Astrocyte (in vitro differentiated cells and primary cell): ENCODE data around the gene KCNK2. TPM values are rescaled to one million over a fixed set of nuclear protein-coding genes. Genes with fewer than 3 reads are reported as not detected.

Experiments used
- DNase-seq: peaks from one replicate; pipeline ENCODE4 v3.0.0-alpha.2; 2010; ENCODE audit warnings: low read depth
- FAIRE-seq: peaks from 2 replicates; lab custom pipeline; 2011; peaks lifted over from hg19 to GRCh38; lab: Jason Lieb, UNC
- H2AFZ ChIP-seq: 2 replicates; pipeline ENCODE4 v1.6.0; 2012; ENCODE audit warnings: low read depth, low read length, inconsistent platforms
- H3K27ac ChIP-seq: 2 replicates; pipeline ENCODE4 v1.5.1; 2011; ENCODE audit warnings: low read depth, low read length, inconsistent platforms
- H3K27me3 ChIP-seq: 2 replicates; pipeline ENCODE4 v1.6.0; 2011; ENCODE audit warnings: low read length, inconsistent platforms; ENCODE audit not compliant: insufficient read depth
- H3K36me3 ChIP-seq: 2 replicates; pipeline ENCODE4 v1.5.1; 2011; ENCODE audit warnings: low read length, inconsistent platforms; ENCODE audit not compliant: insufficient read depth
- H3K4me1 ChIP-seq: 2 replicates; pipeline ENCODE4 v1.5.1; 2011; ENCODE audit warnings: low read length, inconsistent platforms; ENCODE audit not compliant: insufficient read depth
- H3K4me2 ChIP-seq: 2 replicates; pipeline ENCODE4 v1.6.0; 2012; ENCODE audit warnings: low read length, inconsistent platforms
- H3K4me3 ChIP-seq: 2 replicates; pipeline ENCODE4 v1.5.1; 2011; ENCODE audit warnings: low read depth, mild to moderate bottlenecking, low read length, inconsistent platforms; ENCODE audit not compliant: insufficient read depth
- H3K79me2 ChIP-seq: 2 replicates; pipeline ENCODE4 v1.6.0; 2012; ENCODE audit warnings: mild to moderate bottlenecking, low read length, inconsistent platforms; ENCODE audit not compliant: insufficient read depth
- H3K9ac ChIP-seq: 2 replicates; pipeline ENCODE4 v1.6.0; 2012; ENCODE audit warnings: mild to moderate bottlenecking, low read length, inconsistent platforms
- H3K9me3 ChIP-seq: 2 replicates; pipeline ENCODE4 v1.5.1; 2012; ENCODE audit warnings: low read depth, mild to moderate bottlenecking, low read length, inconsistent platforms; ENCODE audit not compliant: insufficient read depth
- H4K20me1 ChIP-seq: 2 replicates; pipeline ENCODE4 v1.6.0; 2012; ENCODE audit warnings: low read length, inconsistent platforms; ENCODE audit not compliant: insufficient read depth
- H3K27ac Mint-ChIP-seq: one replicate; pipeline ENCODE4 v1.8.0; 2021; ENCODE audit warnings: mild to moderate bottlenecking, mixed read lengths; ENCODE audit not compliant: unreplicated experiment
- H3K27me3 Mint-ChIP-seq: one replicate; pipeline ENCODE4 v1.8.0; 2021; ENCODE audit warnings: low read depth, mixed read lengths; ENCODE audit not compliant: unreplicated experiment
- H3K36me3 Mint-ChIP-seq: one replicate; pipeline ENCODE4 v1.8.0; 2021; ENCODE audit warnings: low read depth, mixed read lengths; ENCODE audit not compliant: unreplicated experiment
- H3K4me1 Mint-ChIP-seq: one replicate; pipeline ENCODE4 v1.8.0; 2021; ENCODE audit warnings: low read depth, mixed read lengths; ENCODE audit not compliant: unreplicated experiment
- H3K4me3 Mint-ChIP-seq: one replicate; pipeline ENCODE4 v1.8.0; 2021; ENCODE audit warnings: mild to moderate bottlenecking, moderate library complexity, mixed read lengths; ENCODE audit not compliant: unreplicated experiment
- H3K9me3 Mint-ChIP-seq: one replicate; pipeline ENCODE4 v1.8.0; 2021; ENCODE audit warnings: mild to moderate bottlenecking, mixed read lengths; ENCODE audit not compliant: unreplicated experiment
- EZH2 ChIP-seq: IDR thresholded peaks from 2 replicates; pipeline ENCODE4 v1.6.1; 2012; ENCODE audit warnings: mild to moderate bottlenecking, low read length, inconsistent platforms; ENCODE audit not compliant: insufficient read depth
- total RNA-seq: library from RNA; stranded (reverse); gene quantifications from 2 replicates; pipeline ENCODE4 v1.2.1, GENCODE V29; 2021
- TF ChIP-seq, protein P1 (sequence below): IDR thresholded peaks from 2 replicates; pipeline ENCODE4 v1.5.1; 2011; ENCODE audit warnings: low read depth, mild to moderate bottlenecking, inconsistent platforms, low read length, moderate library complexity; ENCODE audit not compliant: insufficient read depth

The KCNK2 gene
- total RNA-seq, 1 donor from 2014 or later: 0.16 TPM

DNA sequence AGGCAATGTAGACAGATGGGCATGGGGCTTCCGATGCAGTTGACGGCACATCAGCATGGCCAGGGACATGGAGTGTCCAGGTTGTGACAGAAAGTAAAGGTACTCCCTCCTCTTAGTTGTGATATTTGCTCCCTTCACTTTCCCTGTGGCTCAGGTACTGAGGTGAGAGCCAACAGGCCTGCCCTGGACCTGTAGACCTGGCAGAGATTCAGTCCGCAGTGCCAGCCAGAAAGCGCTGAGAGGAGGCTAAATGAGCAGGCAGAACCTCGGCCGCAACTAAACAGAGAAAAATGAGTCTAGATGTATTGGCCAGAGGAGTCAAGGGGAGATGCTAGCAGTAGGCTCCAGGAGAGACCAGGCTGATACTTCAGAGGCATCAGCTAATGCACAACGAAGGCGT lies 22.6 kb upstream of the KCNK2 start:
- no peak overlapping the region for H3K9ac ChIP-seq
- H3K27me3 Mint-ChIP-seq: peaks cover 9% of the 10 kb centered on the region
- H3K4me1 ChIP-seq: no peaks in the 10 kb centered on the region
- H3K4me2 ChIP-seq: no peak overlapping the region
- no peak for DNase-seq
- TF ChIP-seq EZH2: no peak
- no peaks in the 10 kb centered on the region for H4K20me1 ChIP-seq
- no peaks in the 10 kb centered on the region for H3K9me3 Mint-ChIP-seq
- H3K27ac ChIP-seq: no peak overlapping the region
- no peak overlapping the region for H3K4me3 ChIP-seq
- no peak for FAIRE-seq
- no peaks in the 10 kb centered on the region for H3K4me1 Mint-ChIP-seq
- no peaks in the 10 kb centered on the region for H3K9me3 ChIP-seq
- no peaks in the 10 kb centered on the region for H3K79me2 ChIP-seq
- H3K4me3 Mint-ChIP-seq: no peak overlapping the region
- H2AFZ ChIP-seq: no peak overlapping the region
- no peaks in the 10 kb centered on the region for H3K27me3 ChIP-seq
- no peaks in the 10 kb centered on the region for H3K36me3 Mint-ChIP-seq
- no peaks in the 10 kb centered on the region for H3K36me3 ChIP-seq
- H3K27ac Mint-ChIP-seq: no peak overlapping the region

DNA sequence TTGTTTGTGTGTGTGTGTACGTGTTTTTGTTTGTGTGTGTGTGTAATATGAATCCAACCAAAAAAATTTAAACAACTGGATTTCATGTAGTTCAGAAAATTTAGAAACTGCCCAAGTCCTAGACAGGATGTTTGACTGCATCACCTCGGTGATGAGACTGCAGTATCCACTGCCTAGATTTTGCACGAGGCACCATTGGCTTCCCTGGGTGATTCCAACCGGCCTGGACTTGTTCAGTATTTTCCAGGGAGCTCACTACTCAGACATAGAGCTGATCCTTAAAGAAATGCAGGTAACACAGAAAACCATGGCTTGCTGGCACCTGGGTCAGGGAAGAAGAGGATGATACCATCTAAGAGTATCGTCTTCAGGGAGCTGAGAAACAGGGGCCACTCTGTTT lies 18.2 kb upstream of the KCNK2 start:
- Histone ChIP-seq H3K27me3 (no peaks in the 10 kb centered on the region), H3K27ac (no peak overlapping the region), H3K36me3 (no peaks in the 10 kb centered on the region), H3K9ac (no peak overlapping the region), H3K79me2 (no peaks in the 10 kb centered on the region), H3K4me1 (no peaks in the 10 kb centered on the region), H2AFZ (no peak overlapping the region), H4K20me1 (no peaks in the 10 kb centered on the region), H3K4me2 (no peak overlapping the region), H3K4me3 (no peak overlapping the region), H3K9me3 (no peaks in the 10 kb centered on the region)
- Mint-ChIP-seq H3K4me3 (no peak overlapping the region), H3K4me1 (no peaks in the 10 kb centered on the region), H3K27me3 (peaks cover 4% of the 10 kb centered on the region), H3K27ac (no peak overlapping the region), H3K36me3 (no peaks in the 10 kb centered on the region), H3K9me3 (no peaks in the 10 kb centered on the region)
- no peak for TF ChIP-seq EZH2
- TF ChIP-seq, protein P1, sequence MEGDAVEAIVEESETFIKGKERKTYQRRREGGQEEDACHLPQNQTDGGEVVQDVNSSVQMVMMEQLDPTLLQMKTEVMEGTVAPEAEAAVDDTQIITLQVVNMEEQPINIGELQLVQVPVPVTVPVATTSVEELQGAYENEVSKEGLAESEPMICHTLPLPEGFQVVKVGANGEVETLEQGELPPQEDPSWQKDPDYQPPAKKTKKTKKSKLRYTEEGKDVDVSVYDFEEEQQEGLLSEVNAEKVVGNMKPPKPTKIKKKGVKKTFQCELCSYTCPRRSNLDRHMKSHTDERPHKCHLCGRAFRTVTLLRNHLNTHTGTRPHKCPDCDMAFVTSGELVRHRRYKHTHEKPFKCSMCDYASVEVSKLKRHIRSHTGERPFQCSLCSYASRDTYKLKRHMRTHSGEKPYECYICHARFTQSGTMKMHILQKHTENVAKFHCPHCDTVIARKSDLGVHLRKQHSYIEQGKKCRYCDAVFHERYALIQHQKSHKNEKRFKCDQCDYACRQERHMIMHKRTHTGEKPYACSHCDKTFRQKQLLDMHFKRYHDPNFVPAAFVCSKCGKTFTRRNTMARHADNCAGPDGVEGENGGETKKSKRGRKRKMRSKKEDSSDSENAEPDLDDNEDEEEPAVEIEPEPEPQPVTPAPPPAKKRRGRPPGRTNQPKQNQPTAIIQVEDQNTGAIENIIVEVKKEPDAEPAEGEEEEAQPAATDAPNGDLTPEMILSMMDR: no peak
- FAIRE-seq (no peak), DNase-seq (no peak)

DNA sequence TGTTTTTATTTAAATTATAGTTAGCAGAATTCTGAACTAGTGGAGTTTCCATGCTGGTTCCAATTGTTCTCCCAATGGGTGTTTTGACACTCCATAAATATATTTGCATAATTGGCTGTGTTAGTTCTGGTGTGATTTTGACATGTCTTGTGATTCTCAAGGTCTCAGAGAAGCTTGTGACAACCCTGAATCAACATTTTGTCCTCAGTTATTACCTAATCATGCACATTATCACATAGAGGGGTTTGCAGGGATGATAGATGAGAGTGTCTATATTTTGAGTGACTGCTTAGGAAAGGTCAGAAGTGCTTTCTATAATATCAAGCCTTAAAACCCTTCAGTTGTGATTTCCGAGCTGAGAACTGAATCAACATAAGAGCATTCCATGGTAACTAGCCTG lies 11.5 kb upstream of the KCNK2 start:
- Mint-ChIP-seq H3K9me3 (peaks cover 2% of the 10 kb centered on the region), H3K27me3 (peaks cover 4% of the 10 kb centered on the region)
- FAIRE-seq: no peak

More for the DNA sequence above, 11.5 kb upstream of the KCNK2 start:
- Histone ChIP-seq H3K36me3 (no peaks in the 10 kb centered on the region), H4K20me1 (no peaks in the 10 kb centered on the region), H2AFZ (no peak overlapping the region), H3K79me2 (no peaks in the 10 kb centered on the region), H3K4me1 (no peaks in the 10 kb centered on the region), H3K4me2 (no peak overlapping the region), H3K27me3 (no peaks in the 10 kb centered on the region), H3K27ac (no peak overlapping the region), H3K9me3 (no peaks in the 10 kb centered on the region), H3K9ac (no peak overlapping the region), H3K4me3 (no peak overlapping the region)
- Mint-ChIP-seq H3K4me1 (no peaks in the 10 kb centered on the region), H3K36me3 (no peaks in the 10 kb centered on the region), H3K4me3 (no peak overlapping the region), H3K27ac (no peak overlapping the region)
- no peak for DNase-seq
- TF ChIP-seq, protein P1: no peak
- no peak for TF ChIP-seq EZH2
